ENCODE measurements around the gene C2orf92.

Gene C2orf92

GRCh38 chr2:97750017-97750416 lies 80.5 kb downstream of the C2orf92 start:
- DNase-seq: no peak

- no peak for DNase-seq
These were observed 82.2 kb downstream of the C2orf92 start for GRCh38 chr2:97751752-97752151.

Measured in hippocampal formation (tissue), 2 donors.